BJ (cell line): ENCODE data around the gene ATP9A. TPM values are rescaled to one million over a fixed set of nuclear protein-coding genes. Genes with fewer than 3 reads are reported as not detected.
A peak's percentile ranks its signal among the peaks of the same experiment; 100 is the strongest.

Source experiments
- CTCF ChIA-PET: fragments of 350-600 bp; formaldehyde crosslinking; extraction: SDS; loops from one replicate; lab custom pipeline; 2021; ENCODE audit warnings: antibody characterized with exemption, inconsistent platforms; lab: Yijun Ruan, JAX
- POLR2A ChIA-PET: fragments of 300-600 bp; sonication (Branson Sonifier 250); formaldehyde crosslinking; extraction: SDS; loops from one replicate; lab custom pipeline; 2021; ENCODE audit warnings: antibody characterized with exemption; lab: Charles Lee
- DNase-seq: peaks from one replicate; pipeline ENCODE4 v3.0.0-alpha.2; 2011; ENCODE audit warnings: low read depth
- H3K27me3 ChIP-seq: 2 replicates; pipeline ENCODE4 v1.6.0; 2011; ENCODE audit warnings: low read length; ENCODE audit not compliant: control insufficient read depth, insufficient read depth
- H3K36me3 ChIP-seq: 2 replicates; pipeline ENCODE4 v1.5.1; 2011; ENCODE audit warnings: low read length; ENCODE audit not compliant: control insufficient read depth, insufficient read depth
- H3K4me3 ChIP-seq: 2 replicates; pipeline ENCODE4 v1.5.1; 2011; ENCODE audit warnings: low read depth, mild to moderate bottlenecking, control low read depth, low read length
- polyA plus RNA-seq: library from polyadenylated mRNA; depleted of rRNA; stranded (reverse); fragments of >200 nt; gene quantifications from 2 replicates; pipeline ENCODE4 v1.2.3, GENCODE V29; 2011
- TF ChIP-seq, protein P1 (sequence below): IDR thresholded peaks from 2 replicates; pipeline ENCODE4 v1.5.1; 2011; ENCODE audit warnings: low read depth, mild to moderate bottlenecking, control low read depth, inconsistent platforms, low read length, moderate library complexity; ENCODE audit not compliant: insufficient read depth

Gene ATP9A
- polyA plus RNA-seq, 1 experiment, result 26.0 TPM

DNA sequence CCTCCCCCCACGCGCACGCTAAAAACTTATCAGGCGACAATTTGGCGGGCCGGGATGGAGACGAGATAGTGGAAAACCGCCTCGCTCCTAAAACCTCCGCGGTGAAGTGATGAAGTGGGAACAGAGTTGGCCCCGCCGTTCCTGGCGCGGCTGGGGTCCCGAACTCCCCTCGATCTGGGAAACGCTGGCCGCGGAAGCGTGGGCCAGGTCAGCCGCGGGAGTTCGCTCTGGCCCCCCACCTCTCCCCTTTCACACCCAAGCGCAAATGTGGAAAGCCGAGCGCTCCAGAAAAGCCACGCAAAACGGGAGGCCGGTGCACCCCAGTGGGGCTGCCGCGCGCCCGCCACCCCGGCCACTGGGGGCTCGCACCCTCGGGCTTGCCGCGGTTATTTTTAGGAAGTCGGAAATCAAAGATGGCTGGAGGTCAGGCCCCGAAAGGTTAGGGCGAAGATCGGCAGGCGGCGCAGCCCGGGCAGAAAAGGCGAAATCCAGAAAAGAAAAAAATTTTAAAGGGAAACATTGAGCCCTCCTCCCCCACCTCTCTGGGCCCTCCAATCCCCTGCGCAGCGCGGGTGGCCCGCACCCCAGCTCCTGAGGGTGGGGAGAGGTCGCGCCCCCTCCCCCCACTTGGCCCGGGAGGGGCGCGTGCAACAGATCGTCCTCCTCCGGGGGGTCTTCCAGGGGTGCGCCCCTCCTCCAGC, 33.1 kb upstream of the ATP9A start:
- Histone ChIP-seq H3K27me3 (peaks cover 6% of the 10 kb centered on the region; the same call in 1 of the 2 replicates), H3K4me3 (peak overlapping the region; percentile 40), H3K36me3 (no peaks in the 10 kb centered on the region)
- POLR2A ChIA-PET, result no interaction called here
- CTCF ChIA-PET, result interaction anchor here (0.7 to 2.5 kb wide), 13 partner anchors 13 to 282 kb away, joined by 3 to 34 read pairs (median 4); no protein-coding TSS in a partner anchor
- TF ChIP-seq, protein P1, sequence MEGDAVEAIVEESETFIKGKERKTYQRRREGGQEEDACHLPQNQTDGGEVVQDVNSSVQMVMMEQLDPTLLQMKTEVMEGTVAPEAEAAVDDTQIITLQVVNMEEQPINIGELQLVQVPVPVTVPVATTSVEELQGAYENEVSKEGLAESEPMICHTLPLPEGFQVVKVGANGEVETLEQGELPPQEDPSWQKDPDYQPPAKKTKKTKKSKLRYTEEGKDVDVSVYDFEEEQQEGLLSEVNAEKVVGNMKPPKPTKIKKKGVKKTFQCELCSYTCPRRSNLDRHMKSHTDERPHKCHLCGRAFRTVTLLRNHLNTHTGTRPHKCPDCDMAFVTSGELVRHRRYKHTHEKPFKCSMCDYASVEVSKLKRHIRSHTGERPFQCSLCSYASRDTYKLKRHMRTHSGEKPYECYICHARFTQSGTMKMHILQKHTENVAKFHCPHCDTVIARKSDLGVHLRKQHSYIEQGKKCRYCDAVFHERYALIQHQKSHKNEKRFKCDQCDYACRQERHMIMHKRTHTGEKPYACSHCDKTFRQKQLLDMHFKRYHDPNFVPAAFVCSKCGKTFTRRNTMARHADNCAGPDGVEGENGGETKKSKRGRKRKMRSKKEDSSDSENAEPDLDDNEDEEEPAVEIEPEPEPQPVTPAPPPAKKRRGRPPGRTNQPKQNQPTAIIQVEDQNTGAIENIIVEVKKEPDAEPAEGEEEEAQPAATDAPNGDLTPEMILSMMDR, result peak; percentile 27; the same call in 1 of the 2 replicates
- no peak for DNase-seq

DNA sequence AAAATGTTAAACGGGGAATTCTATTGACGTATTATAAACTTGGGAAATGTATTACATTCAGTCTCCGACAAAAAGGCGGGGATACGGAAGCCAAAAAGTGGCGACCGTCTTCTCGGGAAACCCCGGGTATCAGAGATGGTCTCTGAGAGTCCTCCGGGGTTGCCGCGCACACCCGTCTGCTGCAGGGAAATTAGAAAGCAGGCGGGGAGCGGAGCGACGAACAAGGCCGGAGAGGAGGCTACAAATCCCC, 32.6 kb upstream of the ATP9A start:
- Histone ChIP-seq H3K27me3 (peaks cover 6% of the 10 kb centered on the region; the same call in 1 of the 2 replicates), H3K4me3 (peak overlapping the region; percentile 40), H3K36me3 (no peaks in the 10 kb centered on the region)
- CTCF ChIA-PET, result interaction anchor here (0.8 to 2.5 kb wide), 25 partner anchors 8 to 301 kb away, joined by 3 to 34 read pairs (median 4); no protein-coding TSS in a partner anchor
- no peak for DNase-seq
- TF ChIP-seq, protein P1, result no peak
- POLR2A ChIA-PET, result no interaction called here

DNA sequence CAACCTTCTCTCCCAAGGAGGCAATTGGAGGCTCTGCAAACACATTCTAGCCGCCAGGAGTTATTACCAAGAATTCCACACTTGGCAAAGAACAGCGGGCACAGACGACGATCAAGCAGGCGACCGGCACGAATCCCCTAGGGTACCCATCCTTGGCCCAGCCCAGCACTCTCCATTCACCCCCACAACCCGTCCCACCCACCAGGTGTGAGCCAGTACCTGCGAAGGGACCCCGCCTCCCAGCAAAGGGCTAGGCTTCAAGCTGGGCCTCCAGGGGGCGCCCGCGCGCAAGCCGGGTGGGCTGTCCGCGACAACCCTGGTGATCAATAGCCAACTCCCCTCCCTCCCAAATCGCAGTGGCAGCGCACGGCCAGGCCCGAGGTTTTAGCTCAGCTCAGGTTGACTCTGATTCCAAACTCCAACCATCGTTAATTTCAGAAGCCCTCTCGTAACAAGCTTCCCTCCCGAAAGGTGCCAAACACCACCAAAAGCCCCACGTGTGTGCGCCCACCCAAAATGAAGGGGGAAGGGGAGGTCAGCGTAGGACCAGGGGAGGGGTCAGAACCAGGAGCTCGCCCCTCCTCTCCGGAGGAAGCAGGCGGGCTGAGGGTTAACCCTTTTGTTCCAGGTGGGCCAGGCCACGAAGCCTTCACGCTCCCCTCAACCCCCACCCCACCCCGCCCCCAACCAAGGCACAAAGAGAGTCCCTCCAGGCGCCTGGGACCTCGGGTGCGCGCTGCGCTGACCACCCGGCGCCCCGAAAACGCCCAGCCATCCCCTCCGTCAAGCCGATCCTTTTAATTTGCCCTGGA, 32.1 kb upstream of the ATP9A start:
- peaks cover 6% of the 10 kb centered on the region; the same call in 1 of the 2 replicates for H3K27me3 ChIP-seq
- ChIA-PET CTCF (interaction anchor here (0.6 to 2.5 kb wide), 38 partner anchors 9 to 428 kb away, joined by 3 to 34 read pairs (median 4); no protein-coding TSS in a partner anchor), POLR2A (no interaction called here)

DNA sequence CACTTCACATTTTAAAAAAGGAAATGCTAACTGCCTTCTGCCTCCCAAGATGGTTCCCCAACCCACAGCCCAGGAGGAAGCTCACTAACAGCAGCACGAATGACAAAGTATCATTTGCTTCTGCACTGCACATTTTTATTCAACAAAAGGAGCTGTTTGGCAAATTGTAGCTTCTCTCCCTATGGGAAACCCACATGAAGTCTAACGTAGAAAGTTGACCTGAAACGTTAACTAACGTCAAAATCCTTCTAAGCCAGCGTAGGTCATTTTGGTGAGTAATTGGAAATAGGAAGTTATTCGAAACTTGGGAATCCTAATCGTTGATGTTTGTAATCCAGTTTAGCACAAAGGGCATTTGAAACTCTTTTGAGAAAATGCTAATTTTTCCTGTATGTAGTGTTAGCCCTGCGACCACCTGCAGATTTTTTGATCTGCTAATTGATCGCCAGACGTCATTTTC, 31.2 kb upstream of the ATP9A start:
- Histone ChIP-seq H3K4me3 (no peak overlapping the region), H3K36me3 (no peaks in the 10 kb centered on the region), H3K27me3 (peaks cover 6% of the 10 kb centered on the region; the same call in 1 of the 2 replicates)
- ChIA-PET POLR2A (no interaction called here), CTCF (interaction anchor here (0.6 to 2.5 kb wide), 32 partner anchors 10 to 427 kb away, joined by 3 to 34 read pairs (median 4); no protein-coding TSS in a partner anchor)
- no peak for DNase-seq
- TF ChIP-seq, protein P1, result no peak

More for the DNA sequence above, 32.1 kb upstream of the ATP9A start:
- Histone ChIP-seq H3K4me3 (peak overlapping the region; percentile 40), H3K36me3 (no peaks in the 10 kb centered on the region)
- DNase-seq, result no peak
- TF ChIP-seq, protein P1, result peak; percentile 98
